LNCaP clone FGC (cell line): ENCODE data around the gene MED22.

ENCODE experiments used
- DNase-seq: peaks from one replicate; pipeline ENCODE4 v3.0.0-alpha.2; 2011; ENCODE audit warnings: low read depth
- H3K4me3 ChIP-seq: 2 replicates; pipeline ENCODE4 v1.5.1; 2011; ENCODE audit warnings: mild to moderate bottlenecking, low read depth, low read length, control low read depth
- TF ChIP-seq, protein P1 (sequence below): IDR thresholded peaks from 2 replicates; pipeline ENCODE4 v1.5.1; 2012; ENCODE audit warnings: mild to moderate bottlenecking; ENCODE audit not compliant: control insufficient read depth, insufficient read depth; ENCODE audit errors: extremely low read depth

MED22 gene

DNA sequence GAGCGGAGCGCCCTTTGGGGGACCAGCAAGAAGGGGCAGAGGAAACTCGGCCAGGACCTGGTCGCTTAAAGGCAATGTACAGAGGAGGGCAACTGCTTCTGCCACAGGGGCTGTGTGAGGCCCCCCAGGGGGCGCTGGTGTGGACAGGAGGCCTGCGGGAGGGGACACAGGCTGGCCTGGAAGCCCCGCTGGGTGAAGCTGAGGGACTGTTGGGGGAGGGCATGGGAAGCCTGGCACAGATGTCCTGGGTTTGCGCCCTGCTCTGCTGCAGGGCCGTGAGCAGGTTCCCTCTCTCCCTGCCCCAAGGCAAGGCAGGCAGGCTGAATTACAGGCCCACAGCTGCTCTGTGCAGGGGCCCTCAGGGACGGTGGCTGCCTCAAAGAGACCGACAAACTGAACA is 5.4 kb downstream of the MED22 start:
- no peak overlapping the region for H3K4me3 ChIP-seq
- TF ChIP-seq, protein P1, sequence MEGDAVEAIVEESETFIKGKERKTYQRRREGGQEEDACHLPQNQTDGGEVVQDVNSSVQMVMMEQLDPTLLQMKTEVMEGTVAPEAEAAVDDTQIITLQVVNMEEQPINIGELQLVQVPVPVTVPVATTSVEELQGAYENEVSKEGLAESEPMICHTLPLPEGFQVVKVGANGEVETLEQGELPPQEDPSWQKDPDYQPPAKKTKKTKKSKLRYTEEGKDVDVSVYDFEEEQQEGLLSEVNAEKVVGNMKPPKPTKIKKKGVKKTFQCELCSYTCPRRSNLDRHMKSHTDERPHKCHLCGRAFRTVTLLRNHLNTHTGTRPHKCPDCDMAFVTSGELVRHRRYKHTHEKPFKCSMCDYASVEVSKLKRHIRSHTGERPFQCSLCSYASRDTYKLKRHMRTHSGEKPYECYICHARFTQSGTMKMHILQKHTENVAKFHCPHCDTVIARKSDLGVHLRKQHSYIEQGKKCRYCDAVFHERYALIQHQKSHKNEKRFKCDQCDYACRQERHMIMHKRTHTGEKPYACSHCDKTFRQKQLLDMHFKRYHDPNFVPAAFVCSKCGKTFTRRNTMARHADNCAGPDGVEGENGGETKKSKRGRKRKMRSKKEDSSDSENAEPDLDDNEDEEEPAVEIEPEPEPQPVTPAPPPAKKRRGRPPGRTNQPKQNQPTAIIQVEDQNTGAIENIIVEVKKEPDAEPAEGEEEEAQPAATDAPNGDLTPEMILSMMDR, result 0 out of 2 replicates have a peak, but pooled peaks have one; percentile 16
- DNase-seq, result no peak

DNA sequence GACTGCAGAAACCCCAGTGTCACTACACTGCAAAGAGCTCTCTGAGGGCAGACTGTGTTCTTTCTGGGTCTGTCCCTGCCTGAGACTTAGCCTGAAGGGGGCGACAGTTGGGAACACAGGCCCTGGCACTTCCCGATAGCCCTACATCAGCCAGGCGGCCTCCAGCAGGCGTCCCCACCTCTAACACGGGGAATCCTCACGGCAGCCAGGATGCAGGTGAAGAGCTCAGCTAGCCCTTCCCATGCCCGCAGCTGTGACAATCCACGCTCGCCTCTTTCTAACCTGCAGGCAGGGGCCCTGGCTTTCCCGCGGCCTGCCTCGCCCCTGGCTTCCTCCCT is 5.9 kb downstream of the MED22 start:
- no peak overlapping the region for H3K4me3 ChIP-seq
- DNase-seq, result no peak
- TF ChIP-seq, protein P1, result no peak

DNA sequence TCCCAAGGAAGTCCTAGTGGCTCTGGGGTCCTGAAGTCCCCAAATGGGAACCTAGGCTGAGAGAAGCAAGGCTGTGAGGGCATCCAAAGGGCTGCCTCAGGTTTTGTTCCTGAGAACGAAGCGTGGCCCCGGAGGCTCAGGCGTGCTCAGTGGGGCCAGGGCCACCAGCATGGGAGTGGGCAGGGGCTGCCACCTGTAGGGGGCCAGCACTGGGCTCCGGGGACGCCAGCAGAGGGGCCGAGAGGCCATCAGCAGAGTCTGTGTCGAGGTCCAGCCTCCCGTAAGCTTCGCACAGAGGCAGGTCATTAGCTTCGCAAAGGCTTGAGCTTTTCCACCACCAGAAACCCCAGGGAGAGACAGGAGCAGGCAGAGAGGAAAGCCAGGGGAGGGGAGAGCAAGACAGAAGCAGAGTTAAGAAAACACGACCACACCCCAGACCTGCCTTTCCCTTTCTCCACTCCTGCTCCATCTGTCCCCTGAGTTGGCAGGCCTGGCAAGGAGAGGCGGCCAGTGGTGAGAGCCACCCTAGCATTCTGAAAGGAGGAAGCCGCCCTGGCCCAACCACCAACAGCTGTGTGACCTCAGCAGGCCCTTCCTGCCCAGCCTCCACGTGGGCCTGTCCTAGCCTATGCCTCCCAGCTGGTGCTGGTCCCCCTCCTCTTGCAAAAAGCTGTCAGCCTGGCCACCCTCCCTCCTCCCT is 6.4 kb downstream of the MED22 start:
- H3K4me3 ChIP-seq, result no peak overlapping the region
- TF ChIP-seq, protein P1, result no peak
- DNase-seq, result no peak

DNA sequence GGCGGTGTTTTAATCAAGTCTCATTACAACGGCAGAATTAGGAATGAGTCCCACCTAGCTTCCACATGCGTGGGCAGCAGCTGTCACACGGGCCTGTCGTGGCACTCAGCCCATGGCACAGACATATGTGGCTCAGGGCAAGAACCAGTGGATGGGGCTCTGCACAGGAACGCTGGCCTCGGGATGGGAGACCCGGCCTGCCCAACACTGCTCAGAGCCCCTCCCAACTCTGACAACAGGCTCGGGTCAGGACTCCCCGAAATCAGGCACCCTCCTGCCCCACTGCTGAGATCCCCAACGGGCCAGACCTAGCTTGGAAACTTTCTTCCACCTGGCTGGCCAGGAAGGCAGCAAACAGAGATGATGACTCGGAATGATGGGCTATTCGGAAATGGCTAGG is 7.0 kb downstream of the MED22 start:
- TF ChIP-seq, protein P1, result no peak
- H3K4me3 ChIP-seq, result no peak overlapping the region
- no peak for DNase-seq

DNA sequence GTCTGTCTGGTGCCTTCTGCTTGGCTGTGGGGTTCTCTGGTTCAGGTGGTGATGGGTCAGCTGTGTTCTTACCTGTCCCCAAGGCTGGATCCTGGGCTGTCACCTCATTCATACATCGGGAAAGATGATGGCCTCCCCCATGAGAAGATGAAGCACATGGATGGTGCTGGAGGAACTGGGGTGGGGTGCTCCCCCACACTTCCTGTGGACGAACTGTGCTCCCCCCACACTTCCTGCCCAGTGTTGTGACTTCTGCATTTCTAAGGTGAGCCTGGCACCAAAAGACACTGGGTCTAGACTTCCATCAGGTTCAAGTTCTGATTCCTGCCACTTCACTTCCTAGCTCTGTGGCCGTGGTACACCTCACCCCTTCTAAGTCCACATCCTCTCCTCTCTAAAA is 7.7 kb downstream of the MED22 start:
- no peak for DNase-seq
- TF ChIP-seq, protein P1, result no peak
- H3K4me3 ChIP-seq, result no peak overlapping the region

DNA sequence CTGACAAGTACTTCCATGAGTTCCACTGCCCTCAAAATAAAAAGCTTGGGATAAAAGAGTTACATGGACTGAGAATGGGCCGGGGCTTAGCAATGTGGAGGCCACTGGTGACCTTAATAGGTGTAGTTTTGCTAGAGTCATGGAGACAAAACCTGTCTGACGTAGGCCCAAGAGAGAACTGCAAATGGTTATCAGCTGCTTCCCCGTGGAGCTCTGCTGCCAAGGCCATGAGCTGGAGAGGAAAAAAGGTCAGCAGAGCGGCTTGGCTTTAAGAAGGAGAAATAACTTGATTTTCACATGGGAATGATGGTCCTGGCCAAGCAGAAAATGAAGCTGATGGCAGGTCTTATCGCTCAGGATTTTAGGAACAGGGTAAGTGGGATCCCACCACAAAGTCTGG is 8.3 kb downstream of the MED22 start:
- no peak for DNase-seq
- TF ChIP-seq, protein P1, result no peak
- no peak overlapping the region for H3K4me3 ChIP-seq
